GM21526 (cell line): Measurements from ENCODE around the gene PEMT.

Experiments
- ATAC-seq: cut with Tn5 transposase; IDR thresholded peaks from one replicate; pipeline ENCODE4 v1.9.1; 2021; ENCODE audit warnings: moderate library complexity; ENCODE audit not compliant: unreplicated experiment, low FRiP score

The PEMT gene

DNA sequence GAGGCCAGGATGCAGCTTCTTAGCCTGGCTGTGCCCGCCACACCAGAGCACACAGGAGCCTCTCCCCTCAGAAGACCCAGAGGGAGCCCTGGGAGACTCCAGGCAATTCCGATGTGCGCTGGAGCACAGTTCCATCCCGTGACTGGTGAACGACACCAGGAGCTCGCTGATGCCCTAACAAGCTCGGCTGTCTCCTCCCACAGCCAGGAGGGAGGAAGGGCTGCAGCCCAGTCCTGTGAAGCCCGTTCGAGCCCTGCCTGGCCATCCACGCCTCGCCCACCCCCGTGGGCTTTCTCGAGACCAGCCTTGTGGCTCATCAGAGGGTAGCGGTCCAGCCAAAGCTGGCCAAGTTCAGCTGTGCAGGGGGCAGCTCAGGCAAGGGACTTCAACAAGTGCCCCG lies 73.5 kb downstream of the PEMT start:
- no peak for ATAC-seq

DNA sequence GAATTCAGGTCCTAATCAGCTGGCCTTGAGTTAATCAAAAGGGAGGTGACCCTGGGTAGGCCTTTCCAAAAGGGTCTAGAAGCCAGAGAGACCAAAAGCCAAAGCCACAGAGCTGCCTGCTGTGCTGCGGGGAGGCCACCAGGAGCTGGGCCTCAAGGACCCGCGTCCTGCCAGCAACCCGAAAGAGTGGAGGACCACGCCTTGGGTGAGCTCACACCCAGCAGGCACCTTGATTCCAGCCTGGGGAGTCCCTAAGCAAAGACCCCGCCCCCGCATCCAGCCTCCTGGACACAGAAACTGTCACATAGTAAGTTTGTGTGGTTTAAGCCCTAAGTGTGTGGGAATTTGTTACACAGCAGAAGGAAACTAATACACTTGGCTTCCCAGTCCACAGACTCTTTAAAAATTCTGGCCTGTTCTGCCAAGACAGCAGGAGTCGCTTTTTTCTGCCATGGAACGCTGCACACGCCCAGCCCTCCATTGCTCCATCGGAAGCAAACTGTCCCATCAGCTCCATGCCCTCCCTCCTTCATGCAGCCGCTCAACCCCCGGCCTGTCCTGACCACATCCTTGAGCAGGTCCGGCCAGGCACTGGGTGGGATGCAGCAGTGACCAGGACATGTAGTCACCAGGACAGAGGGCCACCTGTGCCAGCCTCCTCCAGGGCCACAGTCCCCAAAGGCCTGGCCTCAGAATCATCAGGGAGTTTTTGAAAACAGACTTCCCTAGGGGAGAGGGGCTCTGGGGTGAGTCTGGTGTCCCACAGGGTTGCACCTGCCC lies 74.4 kb downstream of the PEMT start:
- no peak for ATAC-seq

DNA sequence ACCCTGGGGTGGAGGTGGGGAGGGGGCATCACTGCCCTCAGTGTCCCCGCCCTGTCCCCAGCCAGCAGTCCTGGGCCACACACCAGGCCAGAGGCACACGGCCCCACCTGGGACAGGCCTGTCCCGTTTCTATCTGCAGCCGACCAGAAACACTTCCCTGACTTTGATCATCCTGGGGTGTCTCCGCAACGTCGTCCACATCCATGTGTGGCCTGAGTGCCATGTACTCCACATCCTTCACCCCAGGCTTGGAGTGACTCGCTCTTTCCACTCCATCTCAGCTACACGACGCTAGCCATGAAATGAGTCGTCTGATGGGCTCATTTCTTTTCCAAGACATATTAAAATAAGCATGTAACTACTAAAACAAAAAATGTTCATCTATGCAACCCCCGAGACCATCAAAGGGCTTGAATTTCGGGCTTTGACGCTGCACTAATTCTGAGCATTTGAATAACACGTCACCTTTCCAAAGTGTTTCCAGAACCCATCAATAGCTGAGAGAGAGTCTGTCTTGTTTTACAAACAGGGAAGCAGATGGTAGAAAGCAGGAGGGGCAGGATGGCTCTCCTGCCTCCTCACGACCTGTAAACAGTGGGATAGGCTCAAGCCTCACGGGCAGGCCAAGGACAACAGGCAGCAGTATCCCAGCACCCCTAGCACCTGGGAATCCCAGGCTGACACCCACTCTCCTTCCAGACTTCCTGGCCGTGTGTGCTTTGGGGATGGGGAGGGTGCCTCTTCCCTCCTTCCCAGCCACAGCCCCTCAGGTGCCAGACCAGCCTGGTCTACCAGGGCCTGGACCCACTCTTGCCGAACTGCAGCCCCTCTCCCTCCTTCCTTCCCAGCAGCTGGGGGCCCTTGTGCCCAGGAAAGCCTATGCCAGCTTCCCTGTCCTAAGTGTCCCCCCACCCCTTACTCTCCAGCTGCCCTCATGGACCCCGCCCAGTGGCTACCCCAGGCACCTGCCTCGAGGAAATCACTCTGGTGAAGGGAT lies 75.3 kb downstream of the PEMT start:
- ATAC-seq: no peak

DNA sequence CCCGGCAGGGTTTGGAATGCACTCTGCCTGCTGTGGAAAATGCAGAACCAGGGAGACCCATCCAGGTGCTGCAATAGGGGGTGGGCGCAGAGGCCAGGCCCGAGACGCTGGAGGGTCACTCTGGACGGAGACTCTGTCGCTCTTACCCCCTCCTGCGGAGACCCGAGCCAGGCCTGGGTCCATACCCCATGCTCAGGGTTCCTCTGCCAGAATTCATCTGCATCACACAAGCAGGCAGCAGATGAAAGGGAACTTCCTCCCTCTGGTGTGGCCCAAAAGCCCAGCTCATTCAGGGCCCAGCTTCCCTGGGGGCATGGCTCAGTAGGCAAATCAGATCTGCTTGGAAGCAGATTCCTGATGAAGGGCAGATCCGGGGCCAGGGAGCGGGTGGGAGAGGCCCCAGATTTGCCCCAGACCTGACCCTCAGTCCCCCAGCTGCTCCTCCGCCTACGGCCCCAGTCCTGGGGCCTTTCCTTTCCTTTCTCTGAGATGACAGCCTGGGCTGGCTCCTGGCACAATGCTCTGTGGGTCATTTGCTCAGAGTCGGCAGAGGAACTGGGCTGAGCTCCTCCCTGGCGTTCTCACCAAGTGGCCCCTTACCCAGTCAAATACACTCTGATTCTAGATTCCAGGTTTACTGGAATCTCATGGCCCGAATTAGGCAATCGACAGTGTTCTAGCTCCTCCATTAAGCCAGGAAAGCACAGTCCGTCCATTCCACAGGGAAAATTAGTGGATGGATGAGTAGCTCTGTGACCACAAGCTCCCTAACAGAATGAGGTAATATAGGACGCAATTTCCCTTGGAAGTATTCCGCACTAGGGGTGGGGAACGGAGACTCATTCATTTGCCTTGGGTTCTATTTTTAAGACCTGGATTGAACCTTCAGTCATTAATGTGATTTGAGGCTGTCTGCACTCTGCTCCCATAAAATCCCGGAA lies 76.2 kb downstream of the PEMT start:
- ATAC-seq: no peak

DNA sequence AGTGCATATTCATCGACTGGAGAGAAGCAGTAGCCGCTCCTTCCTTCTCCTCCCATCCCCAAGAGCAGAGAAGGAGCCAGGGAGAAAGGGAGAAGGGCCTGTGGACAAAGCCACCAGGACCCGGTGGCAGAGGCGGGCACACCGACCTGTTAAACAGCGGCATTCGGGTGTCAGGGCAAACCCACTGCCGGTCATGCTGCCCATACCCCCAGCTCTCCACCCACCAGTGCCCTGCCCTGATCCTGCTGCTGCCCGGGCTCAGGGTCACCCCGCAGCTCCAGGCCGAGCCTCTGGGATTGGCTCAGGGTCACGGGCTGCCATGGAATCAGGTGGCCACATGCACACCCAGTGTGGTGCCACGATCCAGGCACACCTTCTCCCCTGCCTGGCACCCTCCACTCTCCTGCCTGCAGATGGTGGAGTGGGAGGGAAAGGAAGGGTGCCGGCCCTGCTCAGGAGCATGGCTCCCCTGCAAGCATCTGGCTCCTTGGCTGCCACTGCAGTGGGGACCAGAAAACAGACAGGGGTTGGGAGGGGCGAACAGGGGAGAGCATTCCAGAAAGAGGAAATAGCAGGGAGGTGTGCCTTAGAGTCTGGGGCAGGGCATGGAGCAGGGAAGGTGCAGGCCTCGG lies 77.0 kb downstream of the PEMT start:
- ATAC-seq: no peak

DNA sequence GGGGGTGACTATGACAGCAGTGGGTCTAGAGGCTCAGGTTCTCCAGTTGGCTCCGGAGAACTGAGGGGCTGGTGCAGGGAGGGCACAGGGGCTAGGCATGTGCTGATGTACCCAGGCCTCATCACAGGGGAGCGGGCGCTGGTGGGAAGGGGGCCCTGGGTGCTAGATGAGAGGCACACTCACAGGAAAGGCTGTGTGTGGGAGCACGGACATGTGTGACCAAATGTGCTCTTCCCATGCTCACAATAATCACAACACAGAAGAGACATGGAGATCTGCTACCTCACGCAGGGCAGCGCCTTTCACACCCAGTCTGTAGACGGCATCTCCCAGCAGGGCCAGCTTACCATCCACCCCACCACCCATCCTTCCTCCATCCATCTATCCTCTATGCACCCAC lies 77.9 kb downstream of the PEMT start:
- ATAC-seq: no peak

DNA sequence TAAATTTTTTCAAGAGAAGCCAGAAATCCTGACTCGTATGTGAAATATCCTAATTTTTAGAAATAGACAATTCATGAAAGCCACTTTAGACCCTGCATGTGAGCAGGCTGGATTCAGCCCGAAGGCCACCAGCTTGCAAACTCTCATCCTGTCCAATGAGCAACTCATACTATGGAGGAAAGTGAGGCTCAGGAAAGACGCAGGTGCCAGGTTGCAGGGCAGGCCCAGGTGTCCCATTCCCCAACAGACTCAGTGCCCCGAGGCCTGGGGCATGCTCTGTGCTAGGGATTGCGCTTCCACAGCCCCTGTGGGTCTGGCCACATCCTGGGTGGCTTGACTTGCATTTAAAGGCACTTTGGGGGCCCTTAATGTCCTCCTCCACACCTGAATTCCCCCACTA lies 78.6 kb downstream of the PEMT start:
- ATAC-seq: no peak

DNA sequence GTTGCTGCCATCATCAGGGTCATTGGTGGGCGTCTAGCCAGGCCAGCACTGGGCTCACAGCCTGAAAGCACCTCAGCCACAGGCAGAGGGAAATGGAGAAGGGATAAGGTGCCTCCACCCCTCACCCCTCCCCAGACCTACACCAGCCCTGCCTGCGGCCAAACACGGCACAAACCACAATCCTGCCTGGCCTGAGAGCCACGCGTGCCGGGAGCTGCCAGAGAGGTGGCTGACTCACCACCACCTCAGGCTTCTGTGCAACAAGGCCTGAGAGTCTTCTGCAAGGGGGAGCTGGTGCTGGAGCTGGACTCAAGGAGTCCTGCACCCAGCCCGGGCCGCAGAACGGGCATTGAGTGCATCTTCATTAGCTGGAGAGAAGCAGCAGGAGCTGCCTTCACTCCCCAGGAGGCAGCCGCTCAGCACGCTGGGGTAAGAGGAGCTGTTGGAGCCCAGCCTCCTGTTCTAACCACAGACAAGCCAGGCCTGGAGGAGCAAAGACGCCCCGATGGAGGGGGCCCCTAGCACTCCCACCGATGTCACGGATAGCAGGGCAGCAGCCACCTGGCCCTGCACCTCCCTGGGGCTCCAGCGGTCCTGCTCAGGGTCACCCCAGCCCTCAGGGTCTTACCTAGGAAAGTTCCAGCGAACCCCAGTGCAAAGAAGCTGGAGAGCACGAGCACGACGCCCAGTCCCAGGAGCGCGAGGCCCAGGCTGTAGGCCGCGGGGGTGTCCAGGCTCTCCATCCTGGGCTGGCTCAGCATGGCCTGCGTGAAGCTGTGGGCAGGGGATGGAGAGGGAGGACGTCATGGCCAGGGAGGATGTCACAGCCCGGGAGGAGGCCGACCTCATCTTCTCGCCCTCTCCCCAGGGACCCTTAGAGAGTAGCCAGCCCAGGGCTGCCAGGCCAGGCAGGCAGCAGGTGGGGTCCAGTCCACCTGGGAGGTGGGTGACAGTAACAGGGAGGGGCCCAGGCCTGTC lies 79.3 kb downstream of the PEMT start:
- ATAC-seq: no peak

DNA sequence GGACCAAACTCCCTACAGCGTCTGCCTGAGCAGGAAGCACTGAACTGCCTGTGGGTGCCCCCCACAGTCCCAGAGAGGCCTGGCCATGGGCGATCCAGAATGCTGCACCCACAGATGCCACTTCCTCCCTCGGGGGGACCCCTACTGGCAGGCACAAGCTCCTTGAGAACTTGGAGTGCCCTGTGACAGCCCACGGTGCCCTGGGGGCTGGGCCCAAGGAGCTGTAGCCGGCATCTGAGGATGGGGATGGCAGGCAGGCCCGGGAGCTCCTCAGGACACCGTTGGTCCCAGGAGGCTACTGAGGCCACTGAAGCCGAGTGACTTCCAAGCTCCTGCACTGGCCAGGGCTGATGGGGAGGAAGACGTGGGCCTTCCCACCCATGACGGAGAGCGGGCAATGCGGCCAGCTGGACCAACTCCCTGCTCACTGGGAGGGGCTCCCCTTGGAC lies 80.2 kb downstream of the PEMT start:
- ATAC-seq: no peak

DNA sequence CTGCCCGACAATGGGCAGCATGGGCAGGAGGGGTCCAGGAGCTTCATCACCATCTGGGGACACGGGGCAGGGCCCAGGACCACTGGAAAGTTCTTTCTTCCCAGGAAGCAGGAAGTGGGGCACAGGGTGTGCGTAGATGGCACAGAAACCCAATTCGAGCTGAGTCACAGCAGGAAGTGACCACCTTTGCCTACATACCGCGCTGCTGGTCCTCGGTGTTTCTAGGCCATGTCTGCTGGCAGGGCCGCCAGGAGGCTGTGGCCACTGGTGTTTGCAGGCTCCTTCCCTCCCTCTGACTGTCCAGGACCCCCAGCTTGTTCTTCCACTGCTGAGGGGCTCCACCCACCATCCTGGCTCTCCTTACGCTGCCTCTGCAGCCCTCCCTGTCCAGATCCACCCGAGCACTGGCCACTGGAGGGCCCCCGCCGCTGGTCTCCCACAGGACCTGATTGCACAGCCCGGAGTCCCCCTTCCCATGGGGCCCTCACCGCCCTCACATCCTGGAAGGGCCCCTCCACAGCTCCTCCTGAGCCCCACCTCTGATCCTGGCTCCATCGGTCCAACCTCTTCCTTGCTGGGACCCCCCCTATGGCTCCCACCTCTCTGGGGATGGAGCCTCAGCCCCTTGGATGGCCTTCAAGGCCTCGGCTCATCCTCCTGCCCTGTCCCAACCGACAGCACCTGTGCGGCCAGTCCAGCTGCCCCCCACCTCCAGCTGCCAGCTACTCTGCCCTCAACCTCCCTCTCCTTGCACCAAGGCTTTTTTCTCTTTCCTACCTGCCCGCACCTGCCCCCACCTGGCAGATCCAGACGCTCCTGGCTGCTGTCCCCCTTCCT lies 80.8 kb downstream of the PEMT start:
- ATAC-seq: no peak

DNA sequence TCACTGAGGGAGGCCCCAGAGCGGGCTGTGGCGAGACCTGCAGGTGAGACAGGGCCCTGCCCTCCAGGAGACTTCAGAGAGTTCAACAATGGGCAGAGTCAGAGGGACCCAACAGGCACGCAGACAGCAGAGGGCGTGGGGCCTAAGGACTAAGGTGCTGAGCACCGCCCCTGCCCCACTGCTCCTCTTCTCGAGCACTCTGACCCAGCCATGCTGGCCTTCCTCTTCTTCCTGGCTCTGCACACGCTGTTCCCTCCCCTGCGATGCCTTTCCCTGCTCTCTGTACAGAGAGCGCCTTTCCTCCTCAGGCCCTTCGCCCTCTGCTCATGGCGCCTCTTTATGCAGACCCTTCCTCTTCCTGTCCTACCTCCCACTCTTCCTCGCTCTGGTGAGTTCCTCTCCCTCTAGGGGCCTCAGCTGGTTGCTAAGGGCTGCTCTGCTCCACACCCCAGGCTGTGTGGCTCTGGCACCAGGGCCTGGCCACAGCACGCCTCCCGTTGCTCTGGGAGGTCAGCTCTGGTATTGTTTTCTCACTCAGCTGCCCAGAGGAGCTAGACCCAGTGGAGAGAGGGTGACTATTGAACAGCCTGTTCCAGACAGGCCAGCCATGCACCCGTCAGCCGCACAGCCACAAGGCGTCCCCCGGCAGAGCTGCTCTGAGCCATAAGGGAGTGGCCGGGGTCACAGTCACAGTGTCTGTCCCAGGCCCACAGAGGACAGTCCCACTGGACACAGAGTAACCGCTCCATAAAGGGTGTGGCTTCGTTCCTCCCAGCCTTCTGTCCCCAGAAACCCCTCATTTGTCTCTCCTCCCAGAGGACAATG lies 81.7 kb downstream of the PEMT start:
- ATAC-seq: no peak

DNA sequence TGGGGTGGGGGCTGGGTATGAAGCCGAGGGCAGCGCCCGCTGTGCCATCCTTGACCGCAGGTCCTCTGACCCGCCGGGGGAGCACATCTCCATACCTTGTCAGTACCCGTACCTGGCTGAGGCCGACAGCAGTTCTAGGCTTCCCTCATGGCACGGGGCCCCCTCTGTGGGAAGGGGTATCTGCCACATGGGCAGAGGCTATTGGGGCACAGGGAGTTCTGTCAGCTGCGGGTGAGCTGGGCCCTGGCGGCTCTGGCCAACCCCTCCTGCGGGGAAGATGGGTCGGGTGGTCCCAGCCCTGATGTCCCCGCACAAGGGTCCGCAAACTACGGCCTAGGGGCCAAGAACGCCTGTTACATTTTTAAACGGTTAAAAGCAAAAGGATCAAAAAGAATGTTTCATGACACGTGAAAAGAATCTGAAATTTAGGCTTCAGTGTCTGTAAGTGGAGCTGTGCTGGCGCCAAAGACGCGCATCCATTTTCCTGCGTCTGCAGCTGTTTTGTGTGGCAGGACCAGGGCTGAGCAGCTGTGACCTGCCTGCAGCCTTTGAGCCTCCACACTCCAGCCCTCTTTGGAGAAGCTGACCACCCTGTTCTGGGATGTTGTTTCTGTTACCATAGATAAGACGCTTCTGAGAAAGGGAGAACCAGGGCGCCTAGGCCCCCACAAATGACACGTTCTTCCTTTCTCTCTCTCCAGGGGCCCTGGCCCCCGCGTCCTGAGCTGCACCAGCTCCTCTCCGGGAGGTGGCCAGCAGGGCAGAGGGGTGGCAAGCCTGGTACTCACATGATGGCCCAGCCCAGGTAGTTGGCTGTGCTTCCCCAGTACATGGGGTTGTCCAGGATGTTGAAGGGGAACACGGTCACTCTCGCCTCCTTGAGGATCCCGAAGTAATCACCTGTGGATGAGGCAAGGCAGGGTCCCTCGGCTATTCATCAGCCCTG lies 82.6 kb downstream of the PEMT start:
- ATAC-seq: no peak

DNA sequence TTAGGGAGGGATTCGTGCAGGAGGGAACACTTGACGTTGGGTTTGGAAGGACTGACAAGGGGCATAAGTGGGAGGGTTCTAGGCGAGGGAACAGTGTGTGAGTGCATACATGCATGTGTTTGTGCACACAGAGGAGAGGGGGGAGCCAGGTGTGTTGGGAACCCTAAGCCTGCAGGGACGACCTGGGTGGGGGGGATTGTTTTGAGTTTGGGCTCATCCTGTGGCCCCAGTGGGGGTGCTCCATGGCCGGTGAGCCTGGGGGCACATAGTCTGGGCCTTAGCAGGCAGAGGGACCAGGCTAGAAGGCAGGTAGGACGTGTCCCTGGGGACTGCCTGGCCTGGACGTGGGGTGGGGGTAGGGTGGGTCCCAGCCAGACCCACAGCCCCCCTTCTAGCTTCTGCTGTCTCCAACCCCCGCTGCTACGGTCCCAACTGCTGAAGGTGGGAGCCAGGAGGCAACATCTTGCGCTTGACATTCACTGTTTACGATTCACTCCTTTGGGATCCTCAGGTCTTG lies 83.4 kb downstream of the PEMT start:
- ATAC-seq: no peak

DNA sequence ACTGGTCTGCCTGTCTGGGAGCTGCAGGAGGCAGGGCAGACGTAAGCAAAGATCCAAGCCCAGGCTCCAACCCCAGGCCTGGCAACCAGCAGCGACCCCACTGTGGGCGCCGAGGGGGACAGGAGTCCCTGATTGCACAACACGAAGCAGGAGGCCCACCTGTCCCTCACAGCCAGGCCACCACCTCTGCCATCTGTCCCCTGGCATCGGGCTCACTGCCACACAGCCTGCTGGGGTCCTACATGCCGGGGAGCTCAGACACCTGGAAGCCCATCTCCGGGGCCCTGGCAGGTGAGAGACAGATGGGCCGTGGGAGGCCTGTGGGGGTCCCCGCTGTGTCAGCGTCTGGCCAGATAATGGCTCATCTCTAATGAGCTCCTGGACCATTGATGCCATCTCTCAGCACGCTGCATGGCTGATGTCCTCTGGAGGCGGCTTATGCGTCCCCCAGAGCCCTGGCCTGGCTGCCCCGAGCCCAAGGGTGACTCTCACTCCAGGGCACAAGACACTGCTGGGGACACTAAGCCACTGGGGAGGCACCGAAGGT lies 84.0 kb downstream of the PEMT start:
- no peak for ATAC-seq

DNA sequence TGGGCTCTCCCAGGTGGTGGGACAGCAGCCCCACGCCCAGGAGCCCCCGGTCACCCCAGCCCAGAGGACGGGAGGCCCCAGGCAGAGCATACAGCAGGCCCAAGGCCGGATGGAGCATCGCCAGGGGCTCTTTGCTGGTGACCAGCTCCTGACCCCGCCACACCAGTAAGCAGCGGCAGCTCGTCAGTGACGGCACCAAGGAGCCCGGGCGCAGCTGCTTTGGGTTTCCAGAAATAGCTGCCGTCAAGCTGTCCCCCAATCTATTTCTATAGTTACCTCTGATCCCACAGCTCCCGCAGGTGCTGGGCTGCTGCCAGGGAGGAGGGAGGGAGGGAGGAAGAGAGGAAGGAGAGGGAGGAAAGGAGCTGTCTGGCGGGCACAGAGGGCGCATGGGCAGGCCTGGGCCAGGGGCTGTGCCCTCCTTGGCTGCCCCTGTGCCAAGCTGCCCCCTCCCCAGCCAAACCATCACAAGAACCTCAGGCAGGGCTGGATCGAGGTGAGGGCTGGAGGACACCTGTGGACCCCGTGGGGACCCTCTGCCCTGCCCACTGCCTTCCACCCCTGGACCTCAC lies 84.5 kb downstream of the PEMT start:
- no peak for ATAC-seq
